GM21723 (cell line): ENCODE measurements around the gene DEPP1.

ENCODE experiments used
- ATAC-seq: cut with Tn5 transposase; IDR thresholded peaks from one replicate; pipeline ENCODE4 v1.9.1; 2021; ENCODE audit warnings: mild to moderate bottlenecking, moderate library complexity; ENCODE audit not compliant: unreplicated experiment

The DEPP1 gene

DNA sequence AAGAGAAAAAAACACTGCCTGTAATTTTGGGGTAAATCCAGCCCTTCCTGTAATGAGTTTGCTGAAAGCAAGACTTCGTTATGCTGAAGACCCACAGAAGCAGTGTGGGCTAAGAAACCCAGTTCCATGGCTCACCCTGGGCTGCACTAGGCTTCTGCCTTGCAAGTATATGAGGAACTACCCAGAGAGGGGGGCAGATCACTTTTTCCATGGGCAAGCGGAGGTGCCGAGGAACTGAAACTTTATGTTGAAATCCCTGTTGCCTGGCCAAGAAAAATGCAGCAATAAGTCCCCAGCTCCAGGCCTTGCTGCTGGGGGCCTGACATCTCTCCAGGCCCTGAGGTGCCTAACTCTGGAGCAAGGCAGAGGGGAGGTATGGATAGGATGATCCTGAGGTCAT is 10.5 kb downstream of the DEPP1 start:
- no peak for ATAC-seq

DNA sequence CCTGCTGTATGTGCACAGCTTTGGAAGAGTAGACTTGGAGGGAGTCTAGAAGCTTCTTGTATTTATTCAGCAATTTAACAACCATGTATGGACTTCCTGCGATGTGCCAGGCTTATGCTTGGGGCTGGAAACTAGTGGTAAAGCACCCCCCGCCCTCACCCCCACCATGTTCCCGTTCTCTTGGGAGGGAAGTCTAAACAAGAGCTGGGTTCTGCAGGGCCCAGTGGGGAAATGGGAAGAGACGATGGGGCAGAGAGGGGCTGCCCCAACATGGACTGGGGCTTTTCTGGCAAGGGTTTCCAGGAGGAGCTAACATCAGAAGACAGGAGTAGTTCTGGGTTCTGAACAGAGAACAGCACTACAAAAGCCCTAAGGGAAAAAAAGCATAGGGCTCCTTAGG is 11.0 kb downstream of the DEPP1 start:
- no peak for ATAC-seq

DNA sequence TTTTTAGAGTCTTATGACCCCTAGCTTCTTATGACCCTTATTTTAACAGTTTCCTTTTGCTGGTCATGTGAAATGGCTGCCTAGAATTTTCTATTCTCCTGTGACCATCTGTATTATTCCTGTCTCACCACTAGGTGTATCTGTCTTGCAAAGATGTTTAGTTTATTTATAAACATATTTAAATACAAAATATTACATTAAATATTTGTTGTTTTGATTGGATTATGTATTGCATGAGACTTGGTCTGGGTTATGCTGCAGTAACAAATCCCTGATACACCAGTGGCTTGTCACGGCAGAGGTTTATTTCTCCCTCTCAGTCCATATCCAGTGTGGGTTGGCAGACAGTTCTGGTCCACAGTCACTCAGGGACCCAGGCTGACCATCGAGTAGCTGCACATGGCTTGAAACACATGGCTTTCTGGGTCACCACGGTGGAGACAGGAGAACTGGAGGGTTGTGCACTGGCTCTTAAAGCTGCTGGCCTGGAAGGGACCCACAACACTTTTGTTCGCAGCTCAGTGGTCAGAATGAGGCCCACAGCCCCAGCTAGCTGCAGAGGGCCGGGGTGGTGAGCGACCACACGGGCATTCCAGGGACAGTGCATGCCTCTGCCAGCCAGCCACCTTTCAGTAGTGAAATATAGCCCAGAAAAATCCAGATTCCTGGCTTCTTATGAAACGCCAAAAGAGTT is 11.6 kb downstream of the DEPP1 start:
- no peak for ATAC-seq

DNA sequence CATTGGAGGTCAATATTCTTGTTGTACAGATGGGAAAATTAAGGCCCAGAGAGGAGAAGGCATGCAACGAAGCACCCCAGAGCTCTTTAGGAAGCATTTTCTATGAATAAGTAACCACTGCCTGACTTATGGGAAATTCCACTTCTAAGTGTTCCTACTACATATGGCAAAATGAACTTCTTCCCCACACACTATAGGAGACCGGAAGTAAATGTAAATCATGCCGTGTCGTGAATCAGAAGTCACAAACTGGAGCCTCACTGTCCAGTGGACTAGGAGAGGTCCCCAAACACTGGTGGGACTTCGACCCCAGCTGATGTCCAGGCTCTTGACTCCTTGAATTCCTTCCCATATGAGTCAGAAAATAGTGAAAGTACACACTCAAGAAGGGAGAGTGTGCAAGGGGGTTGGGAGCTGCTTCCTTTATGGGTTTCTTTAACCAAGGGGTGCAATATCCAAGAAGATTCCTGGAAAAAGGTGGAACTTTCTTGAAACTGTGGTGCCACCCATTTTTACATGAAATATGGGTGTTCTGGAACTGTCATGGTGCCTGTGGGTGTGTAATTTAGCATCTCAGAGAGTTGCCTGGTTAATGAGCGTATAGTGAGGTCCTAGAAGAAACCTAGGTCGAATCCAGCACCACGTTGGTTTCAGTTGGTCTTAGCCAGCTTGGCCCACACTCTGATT is 12.3 kb downstream of the DEPP1 start:
- peak; percentile 30 for ATAC-seq

DNA sequence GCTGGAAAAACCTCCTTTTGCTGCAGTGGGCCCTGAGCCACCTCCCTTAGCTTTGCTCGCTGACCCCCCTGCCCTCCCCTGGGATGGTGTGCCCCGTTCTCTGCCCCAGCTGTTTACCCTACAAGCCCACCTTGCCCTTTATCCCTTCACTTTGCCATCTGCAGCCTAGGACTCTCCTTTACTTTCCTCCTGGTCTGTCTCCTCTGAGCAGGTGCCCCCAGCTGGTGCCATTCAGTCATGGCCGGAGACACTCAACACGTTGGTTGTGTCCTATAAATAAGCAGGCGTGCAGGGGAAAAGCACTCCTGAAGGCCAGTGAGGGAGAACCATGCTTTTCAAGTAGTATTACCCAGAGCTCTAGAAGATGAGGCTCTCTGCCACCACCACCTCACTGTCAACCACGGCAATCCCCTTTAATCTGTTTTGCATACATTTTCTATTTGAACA is 12.9 kb downstream of the DEPP1 start:
- ATAC-seq: peak; percentile 27

DNA sequence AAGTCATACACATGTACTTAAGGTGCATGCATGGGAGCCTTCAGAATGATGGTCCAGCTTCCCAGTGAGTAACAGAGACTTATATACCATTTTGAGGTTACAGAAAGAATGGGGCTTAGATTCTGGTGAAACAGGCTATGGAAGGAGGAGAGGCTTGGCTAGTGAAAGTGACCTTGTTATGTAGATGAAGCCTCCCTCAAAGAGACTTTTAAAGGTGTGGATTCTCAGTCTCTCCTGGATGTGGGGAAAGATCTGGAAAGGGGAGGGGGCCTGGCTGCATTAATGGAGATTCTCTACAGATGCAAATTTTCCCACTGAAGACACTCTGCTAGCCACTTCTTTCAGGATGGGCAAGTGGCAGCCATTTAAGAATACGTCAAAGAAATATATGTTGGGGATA is 13.5 kb downstream of the DEPP1 start:
- no peak for ATAC-seq

DNA sequence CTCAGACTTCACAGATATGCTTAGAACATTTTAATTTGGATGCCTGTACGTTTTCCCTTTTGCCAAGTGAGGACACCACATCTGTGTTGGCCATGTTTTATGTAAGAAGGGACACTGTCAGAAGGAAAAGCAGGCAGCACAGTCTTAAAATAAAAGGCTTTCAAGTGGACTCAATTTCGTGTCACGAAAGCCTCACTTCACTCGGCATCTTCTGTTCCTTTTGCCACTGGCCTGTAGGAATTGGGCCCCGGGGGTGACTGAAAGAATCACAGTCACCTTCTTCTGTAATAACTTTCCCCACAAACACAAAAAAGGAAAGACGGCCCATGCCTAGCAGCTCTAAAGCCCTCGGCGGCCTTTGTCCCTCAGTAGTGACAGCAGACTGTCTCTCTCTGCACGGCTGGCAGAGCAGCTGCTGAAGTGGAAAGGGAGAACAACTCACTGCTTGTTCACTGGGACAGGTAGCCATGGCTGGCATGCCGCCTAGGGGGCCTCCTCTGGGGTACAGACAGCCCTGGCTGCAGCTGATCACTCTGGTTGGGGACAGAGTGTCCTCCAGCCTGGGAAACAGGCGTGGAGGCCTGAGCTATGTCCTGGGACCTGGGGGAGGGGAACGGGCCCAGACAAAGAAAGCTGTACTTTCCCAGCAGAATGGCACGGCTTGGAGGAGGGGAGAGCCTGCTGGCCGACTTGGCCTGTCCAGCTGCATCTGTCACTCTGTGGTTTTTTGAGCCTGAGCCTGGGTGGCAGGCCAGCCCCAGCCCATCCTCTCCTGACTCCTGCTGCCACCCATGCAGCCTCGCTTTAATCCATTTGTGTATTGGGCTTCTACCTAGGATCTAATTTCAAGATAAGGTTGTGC is 14.6 kb downstream of the DEPP1 start:
- ATAC-seq: no peak

DNA sequence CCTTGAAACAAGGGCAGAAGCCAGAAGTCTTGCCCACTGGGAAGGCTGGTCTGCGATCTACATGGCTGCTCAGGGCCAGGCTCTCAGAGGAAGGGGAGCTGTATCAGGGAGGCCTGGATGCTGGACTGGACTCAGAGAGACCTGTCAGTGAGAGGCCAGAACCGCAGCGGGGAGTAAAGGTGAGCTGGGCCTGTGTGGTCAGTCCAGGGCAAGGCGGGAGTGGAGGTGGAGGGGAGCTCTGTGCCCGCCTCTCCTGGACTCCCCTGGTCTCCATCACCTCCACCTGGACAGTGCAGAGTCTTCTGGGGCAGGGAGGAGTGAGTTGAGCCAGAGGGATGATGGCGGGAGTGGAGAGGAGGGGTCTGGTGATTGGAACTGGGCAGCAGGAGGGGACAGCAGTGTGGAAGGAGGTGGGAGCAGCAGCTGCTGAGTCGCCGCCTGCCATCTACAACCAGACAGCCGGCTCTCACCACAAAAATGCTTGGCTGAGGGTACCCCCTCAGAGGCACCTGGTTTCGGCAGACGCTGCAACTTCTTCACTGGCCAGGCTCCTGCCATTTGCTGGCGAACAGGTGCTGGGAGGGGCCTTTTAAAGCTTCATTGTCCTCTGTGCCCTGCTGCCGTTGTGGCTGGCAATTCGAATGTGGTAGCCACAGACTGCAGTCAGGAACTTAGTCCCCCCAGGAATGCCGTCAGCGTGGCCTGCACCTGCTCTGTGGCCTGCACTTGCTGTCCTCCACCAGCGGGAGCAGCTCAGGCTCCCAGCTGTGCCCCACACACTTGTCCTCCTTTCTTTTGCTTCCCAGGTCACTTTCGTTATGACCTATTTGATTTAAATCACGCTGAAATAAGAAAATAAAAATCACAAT is 15.5 kb downstream of the DEPP1 start:
- peak; percentile 24 for ATAC-seq

DNA sequence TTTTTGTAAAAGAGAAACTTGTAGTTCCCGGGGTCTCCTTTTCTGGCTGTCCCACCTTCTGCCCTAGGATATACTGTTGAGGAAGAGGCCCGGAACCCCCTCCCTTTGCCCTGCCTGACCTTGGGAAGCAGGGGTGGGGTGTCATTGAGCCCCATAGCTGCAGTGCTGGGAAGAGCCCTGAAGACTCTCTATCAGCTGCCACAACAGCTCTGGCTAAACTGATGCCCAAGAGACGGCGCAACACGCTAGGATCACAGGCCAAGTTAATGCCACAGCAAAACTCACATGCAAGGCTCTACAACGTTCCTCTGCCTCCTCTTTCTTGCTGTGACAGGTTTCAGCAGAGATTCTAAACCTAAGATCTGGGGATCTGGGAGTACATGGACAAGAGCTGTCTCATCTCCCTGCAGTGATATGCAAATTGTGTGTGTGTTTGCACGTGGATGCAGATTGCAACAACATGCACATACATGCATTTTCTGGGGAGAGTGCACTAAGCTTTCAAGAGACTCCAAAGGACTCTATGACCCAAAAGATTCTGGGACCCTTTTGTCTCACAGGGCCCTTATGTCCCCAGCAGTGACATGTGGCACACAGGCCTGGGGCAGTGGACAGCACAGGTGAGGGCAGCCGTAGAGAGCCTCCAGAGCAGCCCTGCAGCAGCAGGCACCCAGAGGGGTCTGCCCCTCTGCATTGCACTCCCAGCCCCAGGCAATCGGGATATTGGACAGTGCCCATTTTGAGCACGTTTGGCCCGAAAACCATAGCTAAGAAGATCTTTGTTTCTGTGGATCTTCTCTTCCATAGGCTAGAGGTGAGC is 16.5 kb downstream of the DEPP1 start:
- no peak for ATAC-seq

DNA sequence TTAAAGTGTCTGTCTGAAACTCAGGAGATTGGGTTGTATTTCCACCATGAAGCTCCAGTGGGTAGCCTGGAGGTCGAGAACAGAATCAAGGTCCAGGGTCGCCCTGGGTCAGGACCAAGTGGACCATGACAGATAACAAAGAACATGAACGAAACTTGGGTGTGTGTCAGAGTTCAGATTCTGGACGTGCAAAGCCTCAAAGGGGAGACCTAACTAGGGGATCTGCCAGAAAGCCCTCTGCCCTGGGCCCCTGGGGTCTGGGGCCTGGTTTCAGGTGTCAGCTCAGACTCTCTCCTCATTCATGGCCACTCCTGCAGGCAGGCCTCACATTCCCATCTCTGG is 17.4 kb downstream of the DEPP1 start:
- ATAC-seq: no peak

DNA sequence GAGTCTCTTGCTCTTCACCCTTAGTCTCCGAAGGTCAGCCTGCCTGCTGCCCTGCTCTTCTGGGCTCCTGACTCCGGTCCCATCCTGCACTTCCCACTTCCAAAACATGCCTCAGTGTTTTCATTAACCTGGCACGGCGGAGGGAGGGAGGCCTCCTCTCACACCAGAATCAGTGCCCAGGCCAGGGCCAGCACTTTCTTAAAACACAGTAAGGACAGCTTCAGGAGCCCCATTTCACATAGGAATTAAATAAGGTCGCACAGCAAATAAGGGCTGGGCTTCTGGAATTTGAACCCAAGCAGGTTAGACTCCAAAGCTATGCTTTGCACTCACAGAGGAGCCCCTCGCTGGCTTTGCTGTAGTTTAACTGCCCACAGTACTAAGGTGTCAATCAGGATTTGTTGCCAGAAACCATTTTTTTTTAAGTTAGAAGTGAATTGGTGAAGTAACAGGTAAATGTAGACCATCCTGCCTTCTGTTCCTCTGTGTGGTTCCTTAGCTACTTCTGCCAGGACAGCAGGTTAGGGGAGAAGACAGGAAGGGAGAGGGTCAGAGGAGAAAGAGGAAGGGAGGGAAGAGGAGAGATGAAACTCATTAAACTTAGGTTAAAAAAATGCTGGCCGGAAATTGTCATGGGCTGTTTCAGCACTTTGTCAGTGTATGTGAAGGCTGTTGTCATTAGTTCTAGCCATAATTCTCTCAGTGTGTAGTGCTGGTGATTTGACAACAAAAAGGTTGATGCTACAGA is 18.0 kb downstream of the DEPP1 start:
- ATAC-seq: no peak

DNA sequence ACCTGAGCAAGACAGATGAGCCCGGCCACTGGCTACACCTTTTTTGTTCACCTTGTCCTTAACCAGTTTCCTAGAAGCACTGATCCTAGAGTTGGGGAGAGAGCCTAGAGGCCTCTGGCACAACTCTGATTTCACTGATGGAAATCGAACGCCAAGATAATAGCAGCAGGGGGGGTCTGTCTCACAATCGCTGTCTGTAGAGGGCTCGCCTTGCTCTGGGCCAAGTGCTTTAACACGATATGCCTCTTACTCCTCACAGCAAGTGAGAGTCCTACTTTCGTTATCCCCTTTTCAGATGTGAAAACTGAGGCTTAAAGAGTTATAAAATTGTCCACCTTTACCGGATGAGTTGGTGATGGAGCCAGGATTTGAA is 18.5 kb downstream of the DEPP1 start:
- ATAC-seq: no peak

DNA sequence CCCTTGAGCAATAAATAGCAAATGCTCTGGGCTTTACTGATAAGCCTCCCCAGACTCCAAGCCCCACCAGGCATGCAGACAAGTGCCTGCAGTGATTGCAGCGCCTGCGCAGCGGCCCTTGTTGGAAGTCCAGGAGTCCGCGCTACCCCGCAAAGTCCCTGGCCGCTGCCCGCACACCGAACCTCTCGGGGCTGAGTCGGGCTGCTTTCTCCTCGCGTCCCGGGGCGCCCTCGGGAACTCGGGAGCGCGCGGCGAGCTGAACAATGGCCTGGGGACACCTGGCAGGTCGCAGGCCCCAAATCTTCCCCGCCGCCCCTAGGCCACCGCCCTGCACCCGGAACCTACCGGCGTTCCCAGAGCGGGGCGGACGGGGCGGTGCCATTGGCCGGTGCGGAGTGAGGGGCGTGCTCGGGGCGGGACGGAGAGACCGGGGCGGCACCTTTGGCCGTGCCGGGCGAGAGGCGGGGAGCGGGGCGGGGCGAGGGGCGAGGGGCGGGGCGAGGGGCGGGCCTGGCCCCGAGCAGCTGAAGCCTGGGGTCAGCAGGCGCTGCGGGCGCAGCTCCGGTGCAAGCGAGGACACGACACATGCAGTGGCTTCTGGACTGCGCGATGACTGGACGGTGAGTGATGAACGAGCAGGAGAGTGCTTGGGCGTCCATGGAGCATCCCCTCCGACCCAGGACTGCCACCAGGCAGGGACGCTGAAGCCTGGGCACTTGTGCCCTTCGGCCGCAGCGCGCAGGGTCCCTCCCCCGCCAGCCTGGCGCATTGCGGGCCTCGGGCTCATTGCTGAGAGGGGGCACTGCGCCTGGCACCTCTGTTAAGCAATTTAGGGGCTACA is 19.1 kb downstream of the DEPP1 start, which contains the start of gene RASSF4:
Gene RASSF4, plus strand, starts transcription at position 556 of the 841 bp plus-strand sequence. CDS start 10,401 bp downstream, outside the sequence.
- peak; percentile 92 for ATAC-seq

DNA sequence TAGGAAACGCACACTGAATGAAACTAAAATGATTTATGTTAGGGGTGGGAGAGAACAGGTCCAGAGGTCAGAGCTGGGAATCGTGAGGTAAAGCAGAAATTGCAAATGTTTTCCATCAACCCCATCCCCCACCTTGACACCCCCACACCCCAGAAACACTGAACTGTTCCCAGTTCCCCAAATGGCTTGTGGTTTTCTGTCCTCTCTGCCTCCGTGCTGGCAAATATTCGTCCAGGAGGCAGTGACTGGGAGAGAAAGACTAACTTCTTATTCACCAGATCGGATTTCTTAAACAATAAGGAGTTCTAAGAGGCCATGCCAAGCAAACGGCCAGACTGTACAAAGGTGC is 19.7 kb downstream of the DEPP1 start:
- no peak for ATAC-seq

DNA sequence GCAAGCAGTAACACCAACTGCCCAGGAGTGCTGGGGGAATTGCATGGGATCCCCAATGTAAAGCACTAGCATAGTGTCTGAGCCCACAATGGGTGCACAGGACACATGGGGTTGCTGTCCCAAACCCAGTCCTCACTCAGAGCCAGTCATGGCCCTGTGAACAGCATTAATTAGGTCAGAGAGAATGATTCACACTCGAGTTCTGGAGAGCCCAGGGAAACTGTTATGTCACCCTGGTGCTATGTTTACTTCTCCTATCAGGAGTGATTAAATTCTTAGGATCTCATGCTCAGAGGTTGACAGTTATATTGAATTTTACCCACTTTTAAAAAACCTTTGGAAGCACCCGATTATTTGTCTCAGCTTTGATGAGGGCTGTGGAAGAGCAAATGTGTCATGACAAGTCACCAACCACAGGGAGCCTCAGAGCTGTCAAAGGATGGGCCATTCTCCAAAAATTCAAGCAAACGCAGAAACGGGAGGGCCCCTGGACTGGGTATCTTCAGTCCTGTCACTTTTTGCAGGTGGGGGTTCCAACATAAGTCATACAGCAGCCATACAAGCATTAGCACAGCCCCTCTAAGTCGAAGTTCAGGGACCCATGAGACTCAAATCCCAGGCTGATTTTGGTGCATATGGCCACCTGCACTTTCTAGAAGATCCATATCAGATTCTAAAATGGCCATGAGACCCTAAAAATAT is 20.3 kb downstream of the DEPP1 start:
- no peak for ATAC-seq

DNA sequence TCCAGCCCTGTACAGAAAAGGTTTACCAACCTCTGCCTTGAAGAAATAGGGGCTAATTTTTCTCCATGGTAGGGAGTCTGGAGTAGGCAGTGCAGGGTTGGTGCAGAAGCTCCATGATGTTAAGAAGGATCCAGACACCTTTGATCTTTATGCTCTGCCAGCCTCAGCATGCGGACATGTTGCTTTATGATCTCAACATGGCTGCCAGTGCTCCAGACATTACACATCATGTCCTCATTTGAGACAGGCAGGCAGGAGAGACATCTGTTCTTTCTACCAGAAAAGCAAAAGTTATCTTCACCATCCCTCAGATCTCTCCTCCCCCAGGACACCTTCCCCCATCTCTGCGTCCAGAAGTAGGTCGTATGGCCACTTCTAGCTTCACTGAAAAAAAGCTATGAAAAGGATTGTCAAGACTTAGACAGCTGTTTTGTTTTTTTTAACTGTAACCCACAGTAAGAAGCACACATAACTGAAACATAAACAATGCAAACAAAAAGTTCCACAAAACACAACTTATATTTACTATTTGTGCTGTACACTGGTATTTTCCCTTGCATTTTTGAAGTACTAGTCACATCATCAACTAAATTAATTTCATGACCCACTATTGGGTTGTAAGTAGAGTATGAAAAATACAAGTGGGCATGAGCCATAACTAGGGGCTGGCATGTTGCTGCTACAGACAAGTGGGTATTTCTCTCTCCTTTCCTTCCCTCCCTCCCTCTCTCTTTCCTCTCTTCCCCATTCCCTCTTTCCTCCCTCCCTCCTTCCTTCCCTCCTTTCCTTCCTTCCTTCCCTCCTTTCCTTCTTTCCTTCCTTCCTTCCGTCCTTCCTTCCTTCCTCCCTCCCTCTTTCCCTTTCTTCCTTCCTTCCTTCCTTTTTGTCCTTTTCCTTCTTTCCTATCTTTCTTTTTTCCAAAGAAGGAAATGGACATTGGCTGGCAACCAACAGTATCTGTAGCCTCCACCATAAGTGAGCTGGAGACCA is 21.6 kb downstream of the DEPP1 start:
- no peak for ATAC-seq

DNA sequence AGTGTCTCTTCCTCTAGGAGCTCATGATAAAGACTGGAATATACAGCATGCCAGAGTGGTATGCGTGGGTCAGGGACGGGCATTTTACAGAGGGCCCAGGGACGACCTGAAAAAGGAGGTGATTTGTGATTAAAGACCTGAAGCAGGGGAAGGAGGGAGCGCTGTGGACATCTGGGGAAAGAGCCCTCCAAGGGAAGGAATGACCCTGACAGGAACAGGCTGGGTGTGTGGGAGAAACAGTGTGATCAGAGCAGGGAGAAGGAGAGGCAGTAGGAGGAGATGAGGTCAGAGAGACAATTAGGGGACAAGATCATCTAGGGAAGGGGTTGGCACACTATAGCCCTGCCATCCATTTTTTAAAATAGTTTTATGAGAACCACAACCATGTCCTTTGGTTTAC is 22.4 kb downstream of the DEPP1 start:
- ATAC-seq: no peak
